ENCODE measurements around the gene PLCG1.
"Not testable (repeated sequence)": the region's sequence is repeated elsewhere in the genome, so short reads cannot be mapped to it uniquely, and the experiment has no call there.

Gene PLCG1

DNA sequence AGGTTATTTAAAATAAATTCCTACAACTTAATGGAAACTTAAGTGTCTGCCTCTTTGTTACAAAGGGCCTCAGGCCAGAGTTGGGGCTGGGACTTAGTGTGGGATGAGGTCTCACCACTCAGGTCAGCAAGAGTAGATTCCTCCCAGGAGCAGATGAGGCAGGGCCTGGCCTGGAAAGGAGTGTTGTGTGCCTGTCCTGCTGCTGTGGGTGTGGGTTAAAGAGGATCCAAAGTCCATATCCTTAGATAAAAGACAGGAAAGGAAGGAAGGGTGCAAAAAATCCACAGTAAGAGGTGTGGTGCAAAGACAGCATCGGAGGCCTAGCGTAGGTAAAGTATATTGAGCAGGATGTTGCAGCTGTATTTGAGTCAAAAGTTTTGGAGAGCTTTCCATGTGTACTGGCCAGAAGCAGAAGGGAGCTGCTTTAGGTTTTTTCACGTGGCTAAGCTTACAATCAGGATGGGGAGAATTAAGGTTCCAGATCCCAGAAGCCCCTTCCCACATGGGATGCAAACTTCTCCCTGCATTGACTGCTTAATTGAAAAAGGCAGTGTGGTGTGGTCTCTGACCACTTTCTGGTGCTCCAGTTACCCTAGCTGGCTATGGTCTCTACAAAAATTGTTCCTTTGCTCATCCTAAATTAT lies 12.8 kb upstream of the PLCG1 start:
- Histone ChIP-seq H3K9me3 (ENCODE audit: control insufficient read depth in 1 of 2, low read length in 2 of 2) (no peaks in the 10 kb centered on the region), H3K27me3 (ENCODE audit: control insufficient read depth in 1 of 2, insufficient read depth in 2 of 2, low read length in 2 of 2) (no peaks in the 10 kb centered on the region), H3K4me1 (ENCODE audit: control insufficient read depth in 1 of 2, insufficient read depth in 2 of 2, low read length in 2 of 2) (peaks cover 8 to 12% of the 10 kb centered on the region in 2 donors), H3K4me3 (ENCODE audit: low read depth in 1 of 2, low read length in 2 of 2) (no peak overlapping the region), H3K9ac (ENCODE audit: low read depth in 1 of 2, low read length in 2 of 2) (no peak overlapping the region), H3K27ac (ENCODE audit: low read depth, low read length) (no peak overlapping the region), H3K36me3 (ENCODE audit: control insufficient read depth in 1 of 2, insufficient read depth in 2 of 2, low read length in 2 of 2) (peaks cover 34 to 64% of the 10 kb centered on the region in 2 donors)

DNA sequence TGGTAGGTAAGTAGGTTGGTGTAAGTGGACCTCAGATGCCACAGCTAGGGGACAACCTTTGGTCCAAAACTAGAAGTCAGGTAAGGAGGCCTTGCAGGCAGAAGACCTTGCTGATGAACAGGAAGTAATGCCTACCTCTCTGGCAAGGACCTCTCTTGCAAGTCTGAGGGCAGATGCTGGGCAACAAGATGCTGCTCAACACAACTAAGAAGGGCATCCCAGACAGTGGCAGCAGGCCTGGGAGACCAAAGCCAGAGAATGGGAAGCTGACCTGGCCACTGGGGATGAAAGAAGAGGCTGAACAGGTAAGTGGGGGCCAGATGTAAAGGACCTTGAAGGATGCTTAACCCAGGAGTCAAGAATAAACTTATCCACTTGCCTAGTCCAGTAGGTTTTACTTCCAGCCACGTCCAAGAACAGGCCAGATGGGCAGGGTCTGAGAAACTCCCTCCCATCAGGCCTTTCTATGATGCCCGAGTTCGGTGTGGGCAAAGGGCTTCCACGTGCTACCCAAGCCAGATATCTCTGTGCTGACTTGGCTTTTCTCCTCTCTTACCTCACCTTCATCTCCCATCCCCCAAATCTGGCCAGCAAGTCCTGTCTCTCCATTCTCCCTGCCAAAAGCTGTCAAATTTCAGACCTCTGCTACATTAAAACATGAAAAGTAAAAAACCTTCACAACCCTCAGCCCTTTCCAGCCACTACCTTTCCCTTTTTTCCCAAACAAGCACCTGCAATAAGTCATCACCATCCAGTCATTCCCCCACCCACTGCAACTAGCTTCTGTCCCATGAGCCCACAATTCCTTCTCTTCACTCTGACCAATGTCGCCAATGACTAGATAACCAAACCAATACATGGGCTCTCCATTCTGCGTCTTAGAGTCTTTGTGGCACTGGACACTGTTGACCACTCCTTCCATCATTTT lies 11.5 kb upstream of the PLCG1 start:
- peaks cover 27 to 53% of the 10 kb centered on the region in 2 donors for H3K36me3 ChIP-seq (ENCODE audit: control insufficient read depth in 1 of 2, insufficient read depth in 2 of 2, low read length in 2 of 2)
- no peaks in the 10 kb centered on the region for H3K27me3 ChIP-seq (ENCODE audit: control insufficient read depth in 1 of 2, insufficient read depth in 2 of 2, low read length in 2 of 2)
- no peak overlapping the region for H3K9ac ChIP-seq (ENCODE audit: low read depth in 1 of 2, low read length in 2 of 2)
- H3K4me1 ChIP-seq (ENCODE audit: control insufficient read depth in 1 of 2, insufficient read depth in 2 of 2, low read length in 2 of 2): peaks cover 8 to 12% of the 10 kb centered on the region in 2 donors
- no peaks in the 10 kb centered on the region for H3K9me3 ChIP-seq (ENCODE audit: control insufficient read depth in 1 of 2, low read length in 2 of 2)
- H3K4me3 ChIP-seq (ENCODE audit: low read depth in 1 of 2, low read length in 2 of 2): no peak overlapping the region
- H3K27ac ChIP-seq (ENCODE audit: low read depth, low read length): no peak overlapping the region

DNA sequence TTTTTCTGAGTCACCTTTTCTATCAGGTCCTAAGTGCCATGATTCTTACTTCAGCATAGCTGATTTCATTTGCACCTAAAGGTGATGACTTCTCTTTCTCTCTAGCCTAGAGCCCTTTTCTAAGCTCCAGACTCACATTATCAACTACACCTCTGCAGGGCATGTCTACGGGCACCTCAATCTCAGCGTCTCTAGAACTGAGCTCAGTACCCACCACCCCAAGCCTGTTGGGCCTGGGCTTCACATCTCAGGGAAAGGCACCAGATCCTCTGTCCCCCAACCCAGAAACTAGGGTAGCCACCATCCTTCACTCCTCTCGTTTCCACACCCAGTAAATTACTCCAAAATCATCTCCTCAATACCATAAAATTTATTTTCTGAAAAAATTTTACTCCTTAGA lies 10.6 kb upstream of the PLCG1 start:
- no peaks in the 10 kb centered on the region for H3K9me3 ChIP-seq (ENCODE audit: control insufficient read depth in 1 of 2, low read length in 2 of 2)
- peaks cover 21 to 44% of the 10 kb centered on the region in 2 donors for H3K36me3 ChIP-seq (ENCODE audit: control insufficient read depth in 1 of 2, insufficient read depth in 2 of 2, low read length in 2 of 2)
- no peak overlapping the region for H3K4me3 ChIP-seq (ENCODE audit: low read depth in 1 of 2, low read length in 2 of 2)
- H3K27ac ChIP-seq (ENCODE audit: low read depth, low read length): no peak overlapping the region
- peaks cover 8 to 12% of the 10 kb centered on the region in 2 donors for H3K4me1 ChIP-seq (ENCODE audit: control insufficient read depth in 1 of 2, insufficient read depth in 2 of 2, low read length in 2 of 2)
- no peak overlapping the region for H3K9ac ChIP-seq (ENCODE audit: low read depth in 1 of 2, low read length in 2 of 2)
- H3K27me3 ChIP-seq (ENCODE audit: control insufficient read depth in 1 of 2, insufficient read depth in 2 of 2, low read length in 2 of 2): no peaks in the 10 kb centered on the region

DNA sequence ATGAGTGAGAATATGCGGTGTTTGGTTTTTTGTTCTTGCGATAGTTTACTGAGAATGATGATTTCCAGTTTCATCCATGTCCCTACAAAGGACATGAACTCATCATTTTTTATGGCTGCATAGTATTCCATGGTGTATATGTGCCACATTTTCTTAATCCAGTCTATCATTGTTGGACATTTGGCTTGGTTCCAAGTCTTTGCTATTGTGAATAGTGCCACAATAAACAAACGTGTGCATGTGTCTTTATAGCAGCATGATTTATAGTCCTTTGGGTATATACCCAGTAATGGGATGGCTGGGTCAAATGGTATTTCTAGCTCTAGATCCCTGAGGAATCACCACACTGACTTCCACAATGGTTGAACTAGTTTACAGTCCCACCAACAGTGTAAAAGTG lies 9.0 kb upstream of the PLCG1 start:
- H3K27me3 ChIP-seq (ENCODE audit: control insufficient read depth in 1 of 2, insufficient read depth in 2 of 2, low read length in 2 of 2); H3K4me3 ChIP-seq (ENCODE audit: low read depth in 1 of 2, low read length in 2 of 2); H3K9ac ChIP-seq (ENCODE audit: low read depth in 1 of 2, low read length in 2 of 2); H3K27ac ChIP-seq (ENCODE audit: low read depth, low read length); H3K9me3 ChIP-seq (ENCODE audit: control insufficient read depth in 1 of 2, low read length in 2 of 2): not testable (repeated sequence)
- H3K4me1 ChIP-seq (ENCODE audit: control insufficient read depth in 1 of 2, insufficient read depth in 2 of 2, low read length in 2 of 2): peaks cover 8 to 12% of the 10 kb centered on the region in 2 donors
- peaks cover 7 to 28% of the 10 kb centered on the region in 2 donors for H3K36me3 ChIP-seq (ENCODE audit: control insufficient read depth in 1 of 2, insufficient read depth in 2 of 2, low read length in 2 of 2)

DNA sequence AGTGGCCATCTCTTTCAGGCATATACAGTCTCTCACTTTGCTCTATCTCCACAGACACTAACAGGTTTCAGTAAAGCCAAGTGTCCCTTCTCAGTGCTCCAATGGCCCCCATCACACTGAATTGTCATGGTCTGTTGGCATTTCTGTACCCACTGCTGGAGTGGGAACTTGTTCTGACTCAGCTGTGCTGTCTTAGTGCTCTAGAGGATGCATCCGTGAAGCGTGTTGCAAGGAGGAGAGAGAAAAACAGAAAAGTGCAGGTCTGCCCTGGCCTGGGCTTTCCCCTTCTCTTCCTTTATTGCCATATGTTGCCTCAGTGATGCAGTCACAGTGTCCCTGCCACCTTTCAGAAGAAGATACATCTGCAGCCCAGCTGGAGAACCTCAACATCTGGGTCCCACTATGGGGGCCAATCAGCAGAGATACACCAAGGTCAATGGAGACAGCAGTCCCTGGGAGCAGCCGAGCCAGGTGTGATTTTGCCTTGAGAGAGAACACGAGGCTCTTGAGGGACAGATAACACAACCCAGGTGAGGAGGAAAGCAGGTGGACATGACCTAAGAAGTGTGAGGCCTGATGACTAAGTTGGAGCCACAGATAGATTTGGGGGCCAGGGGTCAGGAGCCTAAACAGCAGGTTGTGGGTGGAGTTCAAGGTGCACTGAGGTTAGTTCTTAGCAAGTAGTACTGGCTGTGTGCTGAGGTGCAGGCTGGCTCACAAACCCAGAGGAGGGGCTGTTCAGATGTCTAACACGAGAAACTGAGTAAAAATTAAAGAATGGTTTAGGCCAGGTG lies 5.6 kb upstream of the PLCG1 start:
- H3K27me3 ChIP-seq (ENCODE audit: control insufficient read depth in 1 of 2, insufficient read depth in 2 of 2, low read length in 2 of 2): no peaks in the 10 kb centered on the region
- H3K9ac ChIP-seq (ENCODE audit: low read depth in 1 of 2, low read length in 2 of 2): no peak overlapping the region
- peaks cover 0 to 3% of the 10 kb centered on the region in 2 donors for H3K36me3 ChIP-seq (ENCODE audit: control insufficient read depth in 1 of 2, insufficient read depth in 2 of 2, low read length in 2 of 2)
- H3K9me3 ChIP-seq (ENCODE audit: control insufficient read depth in 1 of 2, low read length in 2 of 2): no peaks in the 10 kb centered on the region
- no peak overlapping the region for H3K4me3 ChIP-seq (ENCODE audit: low read depth in 1 of 2, low read length in 2 of 2)
- no peak overlapping the region for H3K27ac ChIP-seq (ENCODE audit: low read depth, low read length)
- H3K4me1 ChIP-seq (ENCODE audit: control insufficient read depth in 1 of 2, insufficient read depth in 2 of 2, low read length in 2 of 2): peaks cover 7 to 8% of the 10 kb centered on the region in 2 donors

DNA sequence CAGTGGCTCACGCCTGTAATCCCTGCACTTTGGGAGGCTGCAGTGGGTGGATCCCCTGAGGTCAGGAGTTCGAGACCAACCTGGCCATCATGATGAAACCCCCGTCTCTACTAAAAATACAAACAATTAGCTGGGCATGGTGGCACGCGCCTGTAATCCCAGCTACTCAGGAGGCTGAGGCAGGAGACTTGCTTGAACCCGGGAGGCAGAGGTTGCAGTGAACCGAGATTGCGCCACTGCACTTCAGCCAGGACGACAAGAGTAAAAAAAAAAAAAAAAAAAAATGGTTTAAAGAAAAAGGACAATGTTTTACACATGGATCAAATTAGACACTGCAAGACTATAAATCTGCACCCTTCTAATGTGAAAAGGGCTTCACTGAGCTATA lies 5.0 kb upstream of the PLCG1 start:
- H3K27ac ChIP-seq (ENCODE audit: low read depth, low read length); H3K9me3 ChIP-seq (ENCODE audit: control insufficient read depth in 1 of 2, low read length in 2 of 2); H3K36me3 ChIP-seq (ENCODE audit: control insufficient read depth in 1 of 2, insufficient read depth in 2 of 2, low read length in 2 of 2); H3K4me3 ChIP-seq (ENCODE audit: low read depth in 1 of 2, low read length in 2 of 2); H3K27me3 ChIP-seq (ENCODE audit: control insufficient read depth in 1 of 2, insufficient read depth in 2 of 2, low read length in 2 of 2); H3K4me1 ChIP-seq (ENCODE audit: control insufficient read depth in 1 of 2, insufficient read depth in 2 of 2, low read length in 2 of 2); H3K9ac ChIP-seq (ENCODE audit: low read depth in 1 of 2, low read length in 2 of 2): not testable (repeated sequence)

DNA sequence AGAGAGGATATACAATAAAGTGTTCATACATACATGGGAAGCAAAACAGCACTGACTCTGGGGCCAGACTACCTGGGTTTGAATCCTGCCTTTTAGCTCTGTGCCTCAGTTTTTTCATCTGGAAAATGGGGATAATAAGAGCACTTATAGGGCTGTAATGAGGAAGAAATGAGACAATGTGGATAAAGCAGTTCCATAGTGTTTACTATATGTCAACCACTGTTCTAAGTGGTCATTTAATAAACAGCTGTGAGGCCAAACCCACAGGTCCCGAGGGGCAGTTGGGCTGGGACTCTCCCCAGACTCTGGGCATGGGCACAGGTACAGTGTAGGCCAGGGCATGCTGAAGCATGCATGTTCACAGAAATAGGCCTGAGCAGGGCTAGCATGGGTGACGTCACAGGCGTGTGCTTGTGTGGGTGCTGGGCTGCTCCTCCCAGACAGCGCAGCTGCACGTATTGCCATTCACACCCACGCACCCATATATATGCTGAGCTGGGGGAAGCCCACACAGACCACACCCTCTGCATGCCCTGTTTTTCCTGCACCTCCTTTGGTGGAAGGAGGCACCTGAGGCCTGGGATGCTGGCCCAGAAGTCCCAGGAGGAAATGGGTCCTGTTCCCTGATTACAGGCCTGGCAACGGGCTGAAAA lies 3.5 kb upstream of the PLCG1 start:
- H3K9me3 ChIP-seq (ENCODE audit: control insufficient read depth in 1 of 2, low read length in 2 of 2): no peaks in the 10 kb centered on the region
- H3K4me1 ChIP-seq (ENCODE audit: control insufficient read depth in 1 of 2, insufficient read depth in 2 of 2, low read length in 2 of 2): peaks cover 10 to 17% of the 10 kb centered on the region in 2 donors
- H3K36me3 ChIP-seq (ENCODE audit: control insufficient read depth in 1 of 2, insufficient read depth in 2 of 2, low read length in 2 of 2): no peaks in the 10 kb centered on the region
- no peak overlapping the region for H3K27ac ChIP-seq (ENCODE audit: low read depth, low read length)
- H3K9ac ChIP-seq (ENCODE audit: low read depth in 1 of 2, low read length in 2 of 2): no peak overlapping the region
- no peaks in the 10 kb centered on the region for H3K27me3 ChIP-seq (ENCODE audit: control insufficient read depth in 1 of 2, insufficient read depth in 2 of 2, low read length in 2 of 2)
- no peak overlapping the region for H3K4me3 ChIP-seq (ENCODE audit: low read depth in 1 of 2, low read length in 2 of 2)

DNA sequence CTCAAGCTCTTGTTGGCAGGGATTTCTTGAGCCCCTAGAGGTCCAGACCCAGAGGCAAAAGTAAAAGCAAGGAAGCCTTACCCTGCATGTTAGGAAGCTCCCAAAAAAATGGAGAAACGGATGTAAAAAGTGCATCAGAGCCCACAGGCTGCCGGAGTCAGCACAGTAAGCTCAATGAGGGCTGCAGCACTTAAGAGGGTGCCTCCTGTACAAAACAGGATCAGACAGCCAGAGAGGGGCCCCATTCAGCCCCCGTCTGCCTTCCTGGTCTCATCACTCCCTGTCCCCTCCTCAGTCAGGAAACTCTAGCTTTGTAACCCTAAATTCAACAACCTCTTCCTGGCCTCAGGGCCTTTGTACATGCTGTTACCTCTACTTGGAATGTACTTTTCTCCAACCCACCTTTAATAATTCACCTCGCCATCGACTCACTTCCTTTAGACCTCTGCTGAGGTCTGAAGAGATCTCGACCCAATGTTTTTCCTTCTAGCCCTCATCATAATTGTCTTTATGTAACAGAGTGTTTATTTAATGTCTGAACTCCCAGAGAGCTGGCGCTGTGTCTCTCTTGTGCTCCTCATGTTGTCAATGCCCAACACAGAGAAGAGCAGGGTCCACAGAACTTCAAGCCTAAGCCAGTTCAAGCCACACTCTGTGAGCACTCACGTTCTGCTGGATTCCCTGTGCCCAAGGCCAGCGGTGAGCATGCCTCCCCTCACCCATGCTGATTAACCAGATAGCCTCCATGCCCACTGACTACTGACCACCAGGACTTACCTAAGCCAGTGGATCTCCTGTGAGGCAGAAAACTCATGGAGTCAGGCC lies 2.8 kb upstream of the PLCG1 start:
- Histone ChIP-seq H3K4me3 (ENCODE audit: low read depth in 1 of 2, low read length in 2 of 2) (no peak overlapping the region), H3K27me3 (ENCODE audit: control insufficient read depth in 1 of 2, insufficient read depth in 2 of 2, low read length in 2 of 2) (no peaks in the 10 kb centered on the region), H3K27ac (ENCODE audit: low read depth, low read length) (no peak overlapping the region), H3K4me1 (ENCODE audit: control insufficient read depth in 1 of 2, insufficient read depth in 2 of 2, low read length in 2 of 2) (peaks cover 17 to 24% of the 10 kb centered on the region in 2 donors), H3K36me3 (ENCODE audit: control insufficient read depth in 1 of 2, insufficient read depth in 2 of 2, low read length in 2 of 2) (no peaks in the 10 kb centered on the region), H3K9me3 (ENCODE audit: control insufficient read depth in 1 of 2, low read length in 2 of 2) (no peaks in the 10 kb centered on the region), H3K9ac (ENCODE audit: low read depth in 1 of 2, low read length in 2 of 2) (no peak overlapping the region)

DNA sequence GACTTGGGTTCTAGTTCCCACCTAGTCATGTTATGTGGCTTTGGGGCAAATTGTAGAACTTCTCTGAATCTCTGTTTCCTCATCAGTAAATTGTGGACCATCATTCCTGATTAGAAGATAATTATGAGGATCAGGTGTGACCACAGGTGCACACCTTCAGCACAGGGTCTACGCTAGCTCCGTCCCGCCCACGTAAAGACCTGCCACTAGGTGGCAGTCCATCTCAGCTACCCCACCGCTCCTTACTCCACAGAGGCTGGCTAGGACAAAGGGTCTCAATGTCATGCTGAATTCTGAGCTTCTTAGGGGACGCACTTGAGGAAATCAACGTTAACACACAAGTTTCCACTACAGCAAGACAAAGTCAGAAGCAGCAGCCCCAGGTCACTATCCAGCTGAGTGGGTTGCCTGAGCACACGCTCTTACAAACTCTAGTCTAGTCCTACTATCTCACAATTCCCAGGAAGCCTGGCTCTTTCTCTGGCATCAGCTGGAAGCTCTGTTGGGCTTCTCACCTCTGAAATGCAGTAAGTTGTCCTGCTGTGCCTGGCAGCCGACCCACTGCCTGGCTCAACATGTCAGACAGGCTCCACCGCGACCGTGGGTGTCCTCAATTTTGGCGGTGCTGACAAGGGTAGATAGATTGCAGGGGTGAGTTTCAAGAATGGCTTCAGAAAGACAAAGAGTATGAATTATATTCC lies 2.0 kb upstream of the PLCG1 start:
- Histone ChIP-seq H3K27me3 (ENCODE audit: control insufficient read depth in 1 of 2, insufficient read depth in 2 of 2, low read length in 2 of 2) (no peaks in the 10 kb centered on the region), H3K27ac (ENCODE audit: low read depth, low read length) (no peak overlapping the region), H3K36me3 (ENCODE audit: control insufficient read depth in 1 of 2, insufficient read depth in 2 of 2, low read length in 2 of 2) (no peaks in the 10 kb centered on the region), H3K9ac (ENCODE audit: low read depth in 1 of 2, low read length in 2 of 2) (no peak overlapping the region), H3K4me3 (ENCODE audit: low read depth in 1 of 2, low read length in 2 of 2) (no peak overlapping the region), H3K9me3 (ENCODE audit: control insufficient read depth in 1 of 2, low read length in 2 of 2) (no peaks in the 10 kb centered on the region), H3K4me1 (ENCODE audit: control insufficient read depth in 1 of 2, insufficient read depth in 2 of 2, low read length in 2 of 2) (peaks cover 25 to 32% of the 10 kb centered on the region in 2 donors)
